Osteocyte (in vitro differentiated cells): ENCODE measurements around the gene PGBD2. TPM values are rescaled to one million over a fixed set of nuclear protein-coding genes. Genes with fewer than 3 reads are reported as not detected.

Source experiments
- DNase-seq: peaks from one replicate; pipeline ENCODE4 v3.0.0; 2021; ENCODE audit warnings: mixed read lengths; ENCODE audit not compliant: unreplicated experiment; ENCODE audit errors: extremely low spot score
- H3K27ac Mint-ChIP-seq: one replicate; pipeline ENCODE4 v1.8.0; 2021; ENCODE audit warnings: mild to moderate bottlenecking, mixed read lengths; ENCODE audit not compliant: unreplicated experiment
- H3K27me3 Mint-ChIP-seq: one replicate; pipeline ENCODE4 v1.8.0; 2021; ENCODE audit warnings: mixed read lengths; ENCODE audit not compliant: unreplicated experiment
- H3K36me3 Mint-ChIP-seq: one replicate; pipeline ENCODE4 v1.8.0; 2021; ENCODE audit warnings: mixed read lengths; ENCODE audit not compliant: unreplicated experiment
- H3K4me1 Mint-ChIP-seq: one replicate; pipeline ENCODE4 v1.8.0; 2021; ENCODE audit warnings: mixed read lengths; ENCODE audit not compliant: unreplicated experiment
- H3K4me3 Mint-ChIP-seq: one replicate; pipeline ENCODE4 v1.8.0; 2021; ENCODE audit warnings: mild to moderate bottlenecking, moderate library complexity, mixed read lengths; ENCODE audit not compliant: unreplicated experiment
- H3K9me3 Mint-ChIP-seq: one replicate; pipeline ENCODE4 v1.8.0; 2021; ENCODE audit warnings: mixed read lengths; ENCODE audit not compliant: unreplicated experiment
- total RNA-seq: library from RNA; stranded (reverse); gene quantifications from 2 replicates; pipeline ENCODE4 v1.2.1, GENCODE V29; 2021
- TF ChIP-seq, protein P1 (sequence below): fragments of 200-600 bp; sonication (generic); IDR thresholded peaks from 2 replicates; pipeline ENCODE4 v1.5.0; 2021; ENCODE audit warnings: antibody characterized with exemption, mild to moderate bottlenecking, moderate library complexity

PGBD2 gene
- total RNA-seq, 1 donor from 2014 or later, result 8.3 TPM

DNA sequence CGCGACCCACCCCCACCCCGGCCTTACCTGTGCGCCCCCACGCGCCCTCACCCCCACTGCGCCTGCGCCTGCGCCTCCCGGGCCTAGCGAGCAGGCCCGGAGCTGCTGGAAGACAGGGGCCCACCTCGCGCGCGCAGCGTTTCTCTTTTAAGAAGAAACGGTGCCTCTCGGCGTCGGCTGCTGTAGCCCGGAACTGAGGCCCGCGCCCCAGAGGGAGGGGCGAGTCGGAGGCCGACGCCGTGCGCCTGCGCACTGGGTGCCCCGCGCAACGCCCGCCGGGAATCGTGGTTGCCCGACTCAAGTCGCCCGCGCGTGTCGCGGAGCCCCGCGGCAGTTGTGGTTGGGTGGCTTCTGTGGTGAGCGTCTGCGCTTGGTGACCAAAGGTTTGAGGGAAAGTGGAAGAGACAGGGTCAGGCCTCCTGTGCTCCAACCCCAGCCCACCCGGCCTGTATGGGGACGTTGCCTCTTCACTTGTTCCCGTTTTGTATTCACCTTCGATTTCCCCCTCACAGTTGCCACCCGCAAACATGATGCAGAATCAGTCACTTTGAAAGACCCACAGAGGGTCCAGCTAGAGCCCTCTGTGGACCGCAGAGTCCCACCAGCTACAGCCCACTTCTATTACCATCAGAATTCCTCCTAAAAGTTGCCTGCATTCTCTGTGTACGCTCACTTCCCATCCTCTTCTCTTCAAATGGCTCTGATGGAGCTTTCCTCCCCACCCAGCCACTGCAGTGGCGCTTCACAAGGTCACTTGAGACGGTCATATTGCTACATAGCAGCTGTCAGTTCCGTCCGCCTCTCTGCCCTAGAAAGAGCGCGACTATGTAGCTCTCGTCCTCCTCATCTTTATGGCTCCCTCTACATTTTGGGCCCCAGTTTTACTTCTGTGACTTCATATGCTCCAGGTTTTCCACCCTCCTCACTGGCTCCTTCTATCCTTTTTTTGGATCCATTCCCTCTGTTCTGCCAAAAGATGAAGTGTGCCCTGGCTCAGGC is 46.8 kb upstream of the PGBD2 start, which contains the start of gene ZNF692:
Gene ZNF692 (minus strand): TSS at position 195 of the 999 bp plus-strand sequence. CDS start 776 bp downstream, outside the sequence.
- peaks cover 33% of the 10 kb centered on the region for H3K4me1 Mint-ChIP-seq
- no peaks in the 10 kb centered on the region for H3K27me3 Mint-ChIP-seq
- H3K36me3 Mint-ChIP-seq, result no peaks in the 10 kb centered on the region
- H3K4me3 Mint-ChIP-seq, result peak within 1 kb of the TSS; percentile 85
- TF ChIP-seq, protein P1, sequence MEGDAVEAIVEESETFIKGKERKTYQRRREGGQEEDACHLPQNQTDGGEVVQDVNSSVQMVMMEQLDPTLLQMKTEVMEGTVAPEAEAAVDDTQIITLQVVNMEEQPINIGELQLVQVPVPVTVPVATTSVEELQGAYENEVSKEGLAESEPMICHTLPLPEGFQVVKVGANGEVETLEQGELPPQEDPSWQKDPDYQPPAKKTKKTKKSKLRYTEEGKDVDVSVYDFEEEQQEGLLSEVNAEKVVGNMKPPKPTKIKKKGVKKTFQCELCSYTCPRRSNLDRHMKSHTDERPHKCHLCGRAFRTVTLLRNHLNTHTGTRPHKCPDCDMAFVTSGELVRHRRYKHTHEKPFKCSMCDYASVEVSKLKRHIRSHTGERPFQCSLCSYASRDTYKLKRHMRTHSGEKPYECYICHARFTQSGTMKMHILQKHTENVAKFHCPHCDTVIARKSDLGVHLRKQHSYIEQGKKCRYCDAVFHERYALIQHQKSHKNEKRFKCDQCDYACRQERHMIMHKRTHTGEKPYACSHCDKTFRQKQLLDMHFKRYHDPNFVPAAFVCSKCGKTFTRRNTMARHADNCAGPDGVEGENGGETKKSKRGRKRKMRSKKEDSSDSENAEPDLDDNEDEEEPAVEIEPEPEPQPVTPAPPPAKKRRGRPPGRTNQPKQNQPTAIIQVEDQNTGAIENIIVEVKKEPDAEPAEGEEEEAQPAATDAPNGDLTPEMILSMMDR, result no peak
- H3K27ac Mint-ChIP-seq, result peak within 1 kb of the TSS; percentile 88
- peak; percentile 98 for DNase-seq
- no peaks in the 10 kb centered on the region for H3K9me3 Mint-ChIP-seq

DNA sequence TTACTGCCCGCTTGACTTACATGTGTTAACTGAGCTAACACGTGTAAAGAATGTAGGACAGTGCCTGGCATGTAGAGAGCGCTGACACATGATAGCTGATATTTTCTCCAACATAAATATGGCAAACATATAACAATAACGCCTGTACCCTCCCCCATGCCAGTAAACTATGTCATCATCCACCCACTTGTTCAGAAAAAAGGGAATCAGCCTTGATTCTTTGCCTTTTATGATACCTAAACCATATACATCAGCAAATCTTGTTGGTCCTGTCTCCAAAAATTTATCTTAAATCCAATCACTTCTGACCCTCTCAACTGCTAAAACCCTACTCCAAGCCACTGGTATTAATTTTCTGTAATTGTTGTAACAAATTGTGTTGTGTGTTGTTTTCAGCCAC is 46.0 kb upstream of the PGBD2 start:
- no peaks in the 10 kb centered on the region for H3K27me3 Mint-ChIP-seq
- peak overlapping the region; percentile 85 for H3K4me3 Mint-ChIP-seq
- no peaks in the 10 kb centered on the region for H3K9me3 Mint-ChIP-seq
- no peak overlapping the region for H3K27ac Mint-ChIP-seq
- TF ChIP-seq, protein P1, result no peak
- H3K36me3 Mint-ChIP-seq, result no peaks in the 10 kb centered on the region
- H3K4me1 Mint-ChIP-seq, result peaks cover 34% of the 10 kb centered on the region
- DNase-seq, result no peak

DNA sequence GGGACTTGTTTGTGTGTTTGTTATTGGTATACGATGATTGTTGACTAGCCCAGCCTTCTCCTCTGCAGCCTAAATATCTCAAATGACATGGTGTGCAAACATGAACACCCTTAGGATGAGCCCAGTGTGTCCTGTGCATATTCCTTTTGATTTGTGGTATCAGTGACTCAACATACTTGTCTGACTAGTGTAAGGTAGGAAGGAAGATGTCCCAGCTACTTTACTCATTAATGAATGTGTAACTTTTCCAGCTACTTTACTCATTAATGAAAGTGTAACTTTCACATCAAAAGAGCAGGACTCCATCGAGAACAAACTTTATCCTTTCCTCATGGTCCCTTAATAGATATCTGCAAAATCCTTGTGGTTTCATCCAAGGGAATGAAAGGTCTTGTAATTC is 44.4 kb upstream of the PGBD2 start:
- Mint-ChIP-seq H3K9me3 (no peaks in the 10 kb centered on the region), H3K27me3 (no peaks in the 10 kb centered on the region), H3K4me3 (no peak overlapping the region), H3K4me1 (peaks cover 34% of the 10 kb centered on the region), H3K36me3 (no peaks in the 10 kb centered on the region), H3K27ac (no peak overlapping the region)
- no peak for DNase-seq
- TF ChIP-seq, protein P1, result no peak

DNA sequence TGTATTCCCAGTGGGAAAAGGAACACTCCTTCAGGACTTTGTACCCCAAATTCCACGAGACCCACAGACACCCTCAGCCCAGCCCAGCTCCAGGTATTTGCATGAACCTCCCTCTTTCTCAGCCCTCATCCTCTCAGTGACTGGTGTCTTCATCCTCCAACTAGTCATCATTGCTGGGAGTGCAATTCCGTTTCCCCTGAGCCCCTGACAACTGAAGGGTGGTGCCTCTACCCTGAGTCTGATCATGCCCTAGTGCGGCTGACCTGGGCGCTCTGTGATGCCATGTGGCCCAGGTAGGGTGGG is 43.4 kb upstream of the PGBD2 start:
- no peaks in the 10 kb centered on the region for H3K36me3 Mint-ChIP-seq
- H3K4me3 Mint-ChIP-seq, result peak overlapping the region; percentile 76
- H3K4me1 Mint-ChIP-seq, result peaks cover 31% of the 10 kb centered on the region
- H3K27ac Mint-ChIP-seq, result peak overlapping the region; percentile 61
- TF ChIP-seq, protein P1, result no peak
- no peaks in the 10 kb centered on the region for H3K9me3 Mint-ChIP-seq
- H3K27me3 Mint-ChIP-seq, result no peaks in the 10 kb centered on the region
- DNase-seq, result peak; percentile 84
